ENCODE measurements around the gene ST6GALNAC5.

The ST6GALNAC5 gene

GRCh38 chr1:77026135-77026534 lies 158.9 kb downstream of the ST6GALNAC5 start (continued):
- TF ChIP-seq KLF17 (tag by site-specific recombination; IDR thresholded peaks at IDR 0.05) = no peak
- TF ChIP-seq, protein P1, sequence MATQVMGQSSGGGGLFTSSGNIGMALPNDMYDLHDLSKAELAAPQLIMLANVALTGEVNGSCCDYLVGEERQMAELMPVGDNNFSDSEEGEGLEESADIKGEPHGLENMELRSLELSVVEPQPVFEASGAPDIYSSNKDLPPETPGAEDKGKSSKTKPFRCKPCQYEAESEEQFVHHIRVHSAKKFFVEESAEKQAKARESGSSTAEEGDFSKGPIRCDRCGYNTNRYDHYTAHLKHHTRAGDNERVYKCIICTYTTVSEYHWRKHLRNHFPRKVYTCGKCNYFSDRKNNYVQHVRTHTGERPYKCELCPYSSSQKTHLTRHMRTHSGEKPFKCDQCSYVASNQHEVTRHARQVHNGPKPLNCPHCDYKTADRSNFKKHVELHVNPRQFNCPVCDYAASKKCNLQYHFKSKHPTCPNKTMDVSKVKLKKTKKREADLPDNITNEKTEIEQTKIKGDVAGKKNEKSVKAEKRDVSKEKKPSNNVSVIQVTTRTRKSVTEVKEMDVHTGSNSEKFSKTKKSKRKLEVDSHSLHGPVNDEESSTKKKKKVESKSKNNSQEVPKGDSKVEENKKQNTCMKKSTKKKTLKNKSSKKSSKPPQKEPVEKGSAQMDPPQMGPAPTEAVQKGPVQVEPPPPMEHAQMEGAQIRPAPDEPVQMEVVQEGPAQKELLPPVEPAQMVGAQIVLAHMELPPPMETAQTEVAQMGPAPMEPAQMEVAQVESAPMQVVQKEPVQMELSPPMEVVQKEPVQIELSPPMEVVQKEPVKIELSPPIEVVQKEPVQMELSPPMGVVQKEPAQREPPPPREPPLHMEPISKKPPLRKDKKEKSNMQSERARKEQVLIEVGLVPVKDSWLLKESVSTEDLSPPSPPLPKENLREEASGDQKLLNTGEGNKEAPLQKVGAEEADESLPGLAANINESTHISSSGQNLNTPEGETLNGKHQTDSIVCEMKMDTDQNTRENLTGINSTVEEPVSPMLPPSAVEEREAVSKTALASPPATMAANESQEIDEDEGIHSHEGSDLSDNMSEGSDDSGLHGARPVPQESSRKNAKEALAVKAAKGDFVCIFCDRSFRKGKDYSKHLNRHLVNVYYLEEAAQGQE (tag by site-specific recombination; IDR thresholded peaks at IDR 0.05) = no peak
- no peak for TF ChIP-seq ZNF600 (tag by site-specific recombination; IDR thresholded peaks at IDR 0.05)
- no peak for TF ChIP-seq TSHZ1 (tag by site-specific recombination; IDR thresholded peaks at IDR 0.05; ENCODE audit: borderline replicate concordance)
- TF ChIP-seq KLF16 (tag by site-specific recombination; IDR thresholded peaks at IDR 0.05) = no peak
- TF ChIP-seq ZNF585B (tag by site-specific recombination; IDR thresholded peaks at IDR 0.05) = no peak

GRCh38 chr1:77026640-77027039 lies 159.4 kb downstream of the ST6GALNAC5 start:
- TF ChIP-seq ZNF629 (tag by site-specific recombination; IDR thresholded peaks at IDR 0.05) (no peak), KLF9 (tag by site-specific recombination; IDR thresholded peaks at IDR 0.05; ENCODE audit: low read depth) (no peak), ZNF664 (tag by site-specific recombination; IDR thresholded peaks at IDR 0.05) (no peak), ZNF416 (tag by site-specific recombination; IDR thresholded peaks at IDR 0.05) (no peak), GLI4 (tag by site-specific recombination; IDR thresholded peaks at IDR 0.05) (no peak), ZXDB (tag by site-specific recombination; IDR thresholded peaks at IDR 0.05) (no peak), ZNF610 (tag by site-specific recombination; IDR thresholded peaks at IDR 0.05; ENCODE audit: borderline replicate concordance) (no peak), ZSCAN5A (tag by site-specific recombination; IDR thresholded peaks at IDR 0.05) (no peak), ZNF174 (tag by site-specific recombination; IDR thresholded peaks at IDR 0.05) (no peak), ZNF169 (tag by site-specific recombination; IDR thresholded peaks at IDR 0.05) (no peak)
- TF ChIP-seq, protein P2, sequence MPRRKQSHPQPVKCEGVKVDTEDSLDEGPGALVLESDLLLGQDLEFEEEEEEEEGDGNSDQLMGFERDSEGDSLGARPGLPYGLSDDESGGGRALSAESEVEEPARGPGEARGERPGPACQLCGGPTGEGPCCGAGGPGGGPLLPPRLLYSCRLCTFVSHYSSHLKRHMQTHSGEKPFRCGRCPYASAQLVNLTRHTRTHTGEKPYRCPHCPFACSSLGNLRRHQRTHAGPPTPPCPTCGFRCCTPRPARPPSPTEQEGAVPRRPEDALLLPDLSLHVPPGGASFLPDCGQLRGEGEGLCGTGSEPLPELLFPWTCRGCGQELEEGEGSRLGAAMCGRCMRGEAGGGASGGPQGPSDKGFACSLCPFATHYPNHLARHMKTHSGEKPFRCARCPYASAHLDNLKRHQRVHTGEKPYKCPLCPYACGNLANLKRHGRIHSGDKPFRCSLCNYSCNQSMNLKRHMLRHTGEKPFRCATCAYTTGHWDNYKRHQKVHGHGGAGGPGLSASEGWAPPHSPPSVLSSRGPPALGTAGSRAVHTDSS (tag by site-specific recombination; IDR thresholded peaks at IDR 0.05) = no peak
- Histone ChIP-seq H3K4me1 (ENCODE audit: control insufficient read depth, insufficient read depth, low read length) (no peaks in the 10 kb centered on the region), H3K9me3 (ENCODE audit: control insufficient read depth, insufficient read depth, low read depth, low read length) (no peaks in the 10 kb centered on the region), H3K4me3 (ENCODE audit: low read depth, low read length) (no peak overlapping the region), H3K27ac (ENCODE audit: extremely low read depth, low read depth, low read length) (no peak overlapping the region), H3K36me3 (ENCODE audit: control insufficient read depth in 2 of 2, insufficient read depth in 1 of 2, low read length in 2 of 2) (no peaks in the 10 kb centered on the region)
- POLR2A ChIA-PET = no interaction called here
- CTCF ChIA-PET = no interaction called here
